Activated T-cell treated with anti-CD3 and anti-CD28 coated beads for 48 hours (primary cell): ENCODE data around the gene PTPN5.
A peak's percentile ranks its signal among the peaks of the same experiment; 100 is the strongest.

ENCODE experiments used
- DNase-seq: peaks from one replicate; pipeline ENCODE4 v3.0.0-alpha.2; 2020; ENCODE audit warnings: low read depth

Gene PTPN5

GRCh38 chr11:18739685-18740084 lies 51.9 kb downstream of the PTPN5 start:
- no peak for DNase-seq

- DNase-seq: no peak
Observed at GRCh38 chr11:18737642-18738041, 54.0 kb downstream of the PTPN5 start.

GRCh38 chr11:18736590-18737148 lies 54.9 kb downstream of the PTPN5 start:
- no peak for DNase-seq

- no peak for DNase-seq
Observed at GRCh38 chr11:18733202-18733601, 58.4 kb downstream of the PTPN5 start.

GRCh38 chr11:18731949-18732821 lies 59.4 kb downstream of the PTPN5 start:
- peak; percentile 51 for DNase-seq

GRCh38 chr11:18731441-18731840 lies 60.2 kb downstream of the PTPN5 start:
- DNase-seq: no peak

GRCh38 chr11:18730020-18730419 lies 61.6 kb downstream of the PTPN5 start:
- no peak for DNase-seq

- no peak for DNase-seq
Observed at GRCh38 chr11:18729426-18729825, 62.2 kb downstream of the PTPN5 start.

- DNase-seq: no peak
Observed at GRCh38 chr11:18728658-18729057, 62.9 kb downstream of the PTPN5 start.

- no peak for DNase-seq
Observed at GRCh38 chr11:18727479-18728236, 63.9 kb downstream of the PTPN5 start.

GRCh38 chr11:18726040-18726439 lies 65.6 kb downstream of the PTPN5 start, which contains the start of gene IGSF22:
Gene IGSF22, minus strand, starts transcription at chr11:18726188. Its CDS starts 1,952 bp downstream, at chr11:18724236.
- no peak for DNase-seq

GRCh38 chr11:18723991-18724390 lies 67.6 kb downstream of the PTPN5 start:
- DNase-seq: no peak

GRCh38 chr11:18722293-18722637 lies 69.3 kb downstream of the PTPN5 start:
- no peak for DNase-seq

- DNase-seq: peak; percentile 35
Observed at GRCh38 chr11:18721561-18722292, 69.9 kb downstream of the PTPN5 start.

GRCh38 chr11:18720808-18721560 lies 70.6 kb downstream of the PTPN5 start:
- peak; percentile 79 for DNase-seq

- DNase-seq: no peak
Observed at GRCh38 chr11:18720091-18720807, 71.3 kb downstream of the PTPN5 start.

GRCh38 chr11:18715476-18715875 lies 76.1 kb downstream of the PTPN5 start:
- no peak for DNase-seq

GRCh38 chr11:18714443-18714780 lies 77.2 kb downstream of the PTPN5 start:
- no peak for DNase-seq

- no peak for DNase-seq
Observed at GRCh38 chr11:18713646-18714442, 77.8 kb downstream of the PTPN5 start.

- no peak for DNase-seq
Observed at GRCh38 chr11:18710545-18710944, 81.1 kb downstream of the PTPN5 start.
